ENCODE results near the gene CACNA1C. TPM values are rescaled to one million over a fixed set of nuclear protein-coding genes. Genes with fewer than 3 reads are reported as not detected.

Gene CACNA1C
- total and polyA plus RNA-seq, 2 of the 4 experiments (the other 2 are of a cell fraction), result 1.6 to 2.6 TPM

- no peak overlapping the region for H3K27ac ChIP-seq (ENCODE audit: insufficient read depth, low read length)
- ATAC-seq (ENCODE audit: low read depth) (no peak), DNase-seq (no peak)
- ChIA-PET CTCF (no interaction called here), POLR2A (ENCODE audit: unreplicated experiment) (no interaction called here)
- no peak overlapping the region for H2AK9ac ChIP-seq (replicated peaks; ENCODE audit: low read depth, low read length, poor library complexity)
- H3K36me3 ChIP-seq (ENCODE audit: control insufficient read depth, insufficient read depth, low read length), result no peaks in the 10 kb centered on the region
- H3K4me1 ChIP-seq (ENCODE audit: control insufficient read depth, insufficient read depth, low read length), result no peaks in the 10 kb centered on the region
- H3K4me2 ChIP-seq (ENCODE audit: low read depth, low read length), result no peak overlapping the region
- in situ Hi-C loops (cut with MboI; ENCODE audit: low sequenced_read_pairs), result no loop called here
- H2BK5ac ChIP-seq (ENCODE audit: low read depth, low read length, poor library complexity, severe bottlenecking), result no peak overlapping the region
- H3K79me1 ChIP-seq (ENCODE audit: low read depth in 1 of 2, low read length in 2 of 2), result no peaks in the 10 kb centered on the region
- intact Hi-C loops (cut with micrococcal nuclease), result no loop called here
- no peak overlapping the region for H3K4ac ChIP-seq (ENCODE audit: low read depth, low read length)
- H2BK20ac ChIP-seq (ENCODE audit: low read depth, low read length), result no peak overlapping the region
- no peak overlapping the region for H2BK120ac ChIP-seq (ENCODE audit: low read depth, low read length)
- H3K23ac ChIP-seq (ENCODE audit: low read depth, low read length), result no peak overlapping the region
- H2AFZ ChIP-seq (replicated peaks; ENCODE audit: low read length, poor library complexity), result no peak overlapping the region
- H3K9ac ChIP-seq (ENCODE audit: low read depth, low read length), result no peak overlapping the region
- dilution Hi-C loops (cut with HindIII; ENCODE audit: low sequenced_read_pairs, unreplicated experiment), result no loop called here
- H2BK15ac ChIP-seq (ENCODE audit: low read depth, low read length), result no peak overlapping the region
- no peaks in the 10 kb centered on the region for H3K9me3 ChIP-seq (ENCODE audit: control insufficient read depth, insufficient read depth, low read length)
- no peaks in the 10 kb centered on the region for H4K20me1 ChIP-seq (ENCODE audit: insufficient read depth, low read length)
- TF ChIP-seq CEBPB (IDR thresholded peaks at IDR 0.05; ENCODE audit: low read depth, low read length), result no peak
- TF ChIP-seq RCOR1 (IDR thresholded peaks at IDR 0.05; ENCODE audit: insufficient replicate concordance, low read length), result no peak
- no peak for TF ChIP-seq CHD1 (IDR thresholded peaks at IDR 0.05; ENCODE audit: low read depth, low read length)
- no peak for TF ChIP-seq RAD21 (IDR thresholded peaks at IDR 0.05; ENCODE audit: low read length)
- TF ChIP-seq MXI1 (IDR thresholded peaks at IDR 0.05; ENCODE audit: borderline replicate concordance, low read depth, low read length), result no peak
- no peak for TF ChIP-seq SMC3 (IDR thresholded peaks at IDR 0.05; ENCODE audit: low read depth, low read length)
- H4K91ac ChIP-seq (ENCODE audit: insufficient read depth, low read depth, low read length), result no peak overlapping the region
- no peak overlapping the region for H3K14ac ChIP-seq (replicated peaks; ENCODE audit: low read depth, low read length)
- no TSS peak for BruUV-seq (replicated peaks)
- no peak overlapping the region for H3K4me3 ChIP-seq (ENCODE audit: insufficient read depth, low read depth, low read length)
- H2AK5ac ChIP-seq (ENCODE audit: low read depth, low read length), result no peak overlapping the region
- peaks cover 37% of the 10 kb centered on the region for H3K27me3 ChIP-seq (ENCODE audit: control insufficient read depth, insufficient read depth, low read length)
- no peak overlapping the region for H4K8ac ChIP-seq (ENCODE audit: low read depth in 2 of 2, low read length in 2 of 2)
- H4K5ac ChIP-seq (ENCODE audit: low read depth, low read length), result no peak overlapping the region
- H3K18ac ChIP-seq (ENCODE audit: low read depth, low read length), result no peak overlapping the region
- H3K56ac ChIP-seq (ENCODE audit: extremely low read depth, insufficient read depth, low read length), result no peak overlapping the region
- H3K9me1 ChIP-seq (ENCODE audit: insufficient read depth, low read length), result no peaks in the 10 kb centered on the region
Observed at GRCh38 chr12:2039034-2039433, 13.8 kb upstream of the CACNA1C start.

Data from IMR-90 (cell line).